OCI-LY7 (cell line): ENCODE data around the gene NUDCD3. TPM values are rescaled to one million over a fixed set of nuclear protein-coding genes. Genes with fewer than 3 reads are reported as not detected.

ENCODE experiments used
- BruUV-seq: library from RNA; stranded (reverse); fragments of 400-500 nt; replicated peaks from 2 replicates; lab custom pipeline; 2021; lab: Mats Ljungman, UMichigan
- CTCF ChIA-PET: fragments of 300-600 bp; sonication (Branson Sonifier 250); formaldehyde crosslinking; loops from one replicate; lab custom pipeline; 2022; ENCODE audit warnings: antibody characterized with exemption; ENCODE audit not compliant: unreplicated experiment; lab: Charles Lee
- POLR2A ChIA-PET: fragments of 300-600 bp; sonication (Branson Sonifier 250); formaldehyde crosslinking; loops from one replicate; lab custom pipeline; 2022; ENCODE audit warnings: antibody characterized with exemption; lab: Charles Lee
- DNase-seq: peaks from one replicate; pipeline ENCODE4 v3.0.0-alpha.2; 2015; ENCODE audit warnings: low spot score
- H2AFZ ChIP-seq: fragments of 200-600 bp; sonication (generic), shearing (Covaris generic); 2 replicates; pipeline ENCODE4 v1.6.1; 2014; ENCODE audit warnings: mild to moderate bottlenecking, antibody characterized with exemption, low read length, moderate library complexity
- H3K27ac ChIP-seq: fragments of 200-600 bp; sonication (generic); 2 replicates; pipeline ENCODE4 v1.5.1; 2014; ENCODE audit warnings: mixed run types, low read depth, mild to moderate bottlenecking, moderate library complexity, low read length, inconsistent platforms; ENCODE audit not compliant: poor library complexity, severe bottlenecking
- H3K36me3 ChIP-seq: fragments of 200-600 bp; sonication (generic); 2 replicates; pipeline ENCODE4 v1.6.1; 2014; ENCODE audit warnings: mild to moderate bottlenecking, antibody characterized with exemption, low read length, moderate library complexity, mixed read lengths; ENCODE audit not compliant: insufficient read depth
- H3K4me1 ChIP-seq: fragments of 200-600 bp; sonication (generic); 2 replicates; pipeline ENCODE4 v1.5.1; 2014; ENCODE audit warnings: mild to moderate bottlenecking, low read length; ENCODE audit not compliant: insufficient read depth, poor library complexity, severe bottlenecking
- H3K4me2 ChIP-seq: fragments of 200-600 bp; sonication (generic); 2 replicates; pipeline ENCODE4 v1.6.1; 2014; ENCODE audit warnings: mild to moderate bottlenecking, low read length
- H3K4me3 ChIP-seq: fragments of 200-600 bp; sonication (generic); 2 replicates; pipeline ENCODE4 v1.5.1; 2014; ENCODE audit warnings: mild to moderate bottlenecking, low read depth, low read length; ENCODE audit not compliant: poor library complexity, severe bottlenecking
- H3K79me2 ChIP-seq: fragments of 200-600 bp; sonication (generic); 2 replicates; pipeline ENCODE4 v1.6.1; 2016; ENCODE audit warnings: low read depth, mild to moderate bottlenecking, low read length, moderate library complexity, mixed read lengths; ENCODE audit not compliant: insufficient read depth
- H3K9me2 ChIP-seq: fragments of 200-600 bp; sonication (generic); 2 replicates; pipeline ENCODE4 v1.6.1; 2016; ENCODE audit warnings: mild to moderate bottlenecking, low read length, mixed read lengths; ENCODE audit not compliant: insufficient read depth
- H3K9me3 ChIP-seq: fragments of 200-600 bp; sonication (generic); 2 replicates; pipeline ENCODE4 v1.6.1; 2014; ENCODE audit warnings: mild to moderate bottlenecking, mixed run types, low read length, mixed read lengths
- H4K20me1 ChIP-seq: fragments of 200-600 bp; sonication (generic); 2 replicates; pipeline ENCODE4 v1.6.1; 2014; ENCODE audit warnings: mild to moderate bottlenecking, antibody characterized with exemption, low read length, moderate library complexity, mixed read lengths; ENCODE audit not compliant: insufficient read depth
- CTCF ChIP-seq: fragments of 200-600 bp; sonication (generic); conservative IDR thresholded peaks from 2 replicates; pipeline ENCODE4 v1.5.1; 2014; ENCODE audit warnings: mild to moderate bottlenecking, antibody characterized with exemption, low read length, moderate library complexity, mixed read lengths
- EZH2phosphoT487 ChIP-seq: fragments of 200-600 bp; sonication (generic); IDR thresholded peaks from 2 replicates; pipeline ENCODE4 v1.6.1; 2018; ENCODE audit warnings: low read depth, borderline replicate concordance, mild to moderate bottlenecking, mixed run types, antibody characterized with exemption, low read length, moderate library complexity, mixed read lengths
- intact Hi-C: fragments of 100-400 bp; cut with micrococcal nuclease; formaldehyde crosslinking; loops from one replicate; pipeline ENCODE4 v1.10.0; 2022; ENCODE audit not compliant: unreplicated experiment
- total RNA-seq, 2 experiments: library from RNA; depleted of rRNA in 1 of 2; stranded (reverse); fragments of >200 nt in 1 of 2; shearing (Covaris generic) in 1 of 2; gene quantifications; 2 replicates each; pipeline ENCODE4 v1.2.3, GENCODE V29; 2014 to 2022

NUDCD3 gene
- total RNA-seq, 2 experiments from 2014 or later: 57.0 to 108 TPM

GRCh38 chr7:44386139-44386913 is 104.1 kb downstream of the NUDCD3 start:
- intact Hi-C loops: no loop called here
- no peaks in the 10 kb centered on the region for H3K9me3 ChIP-seq
- H3K36me3 ChIP-seq: peaks cover 47% of the 10 kb centered on the region; the same call in 1 of the 2 replicates
- ChIA-PET CTCF (no interaction called here), POLR2A (interaction anchor here (0.5 kb wide), 1 partner anchor 98 kb away, joined by 3 read pairs; no protein-coding TSS in a partner anchor)
- H3K4me1 ChIP-seq: no peaks in the 10 kb centered on the region
- H3K27ac ChIP-seq: no peak overlapping the region
- no peak overlapping the region for H3K4me2 ChIP-seq
- H2AFZ ChIP-seq: no peak overlapping the region
- H3K79me2 ChIP-seq: no peaks in the 10 kb centered on the region
- no peak overlapping the region for H3K4me3 ChIP-seq
- TF ChIP-seq CTCF (no peak), EZH2phosphoT487 (no peak)
- no peaks in the 10 kb centered on the region for H3K9me2 ChIP-seq
- no peak for DNase-seq
- H4K20me1 ChIP-seq: no peaks in the 10 kb centered on the region
- BruUV-seq: no TSS peak

DNA sequence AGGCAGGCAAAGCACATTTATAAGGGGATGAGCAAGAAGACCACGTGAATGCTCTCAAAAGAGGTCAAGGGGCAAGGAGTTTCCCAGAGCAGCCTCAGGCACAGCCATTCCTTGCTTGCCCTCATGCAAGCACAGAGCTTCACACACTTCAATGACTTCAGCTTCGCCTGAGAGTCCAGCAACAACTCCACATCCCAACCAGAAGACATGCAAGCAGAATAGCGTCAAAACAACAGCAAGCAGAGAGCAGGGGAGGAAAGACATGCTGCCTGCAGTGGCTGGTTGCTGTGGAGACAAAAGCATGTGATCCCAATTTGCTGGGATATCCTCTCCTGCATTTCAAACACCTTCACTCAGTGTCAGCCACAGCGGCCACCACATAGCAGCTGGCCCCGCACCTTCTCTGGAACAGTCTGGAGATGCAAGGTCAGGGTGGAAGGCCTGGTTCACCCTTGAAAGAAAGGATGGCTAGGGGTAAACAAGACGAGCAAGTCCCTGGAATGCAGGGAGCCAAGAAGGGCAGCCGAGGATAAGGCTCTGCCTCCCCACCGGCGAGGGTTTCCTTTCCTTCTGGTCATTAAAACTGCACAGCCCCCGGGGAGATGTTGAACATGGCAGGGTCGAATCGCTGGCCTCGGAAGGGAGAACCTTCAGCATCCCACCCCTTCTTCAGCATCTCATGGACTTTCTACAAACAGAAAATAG is 104.9 kb downstream of the NUDCD3 start:
- Histone ChIP-seq H3K79me2 (no peaks in the 10 kb centered on the region), H3K9me2 (no peaks in the 10 kb centered on the region), H3K4me2 (no peak overlapping the region), H3K27ac (no peak overlapping the region), H3K36me3 (peaks cover 39% of the 10 kb centered on the region; the same call in 1 of the 2 replicates), H4K20me1 (no peaks in the 10 kb centered on the region), H3K4me1 (no peaks in the 10 kb centered on the region), H3K9me3 (no peaks in the 10 kb centered on the region), H3K4me3 (no peak overlapping the region), H2AFZ (no peak overlapping the region)
- DNase-seq: no peak
- POLR2A ChIA-PET: no interaction called here
- intact Hi-C loops: no loop called here
- TF ChIP-seq EZH2phosphoT487: no peak
- no peak for TF ChIP-seq CTCF
- CTCF ChIA-PET: no interaction called here
- BruUV-seq: no TSS peak
